Measurements from ENCODE around the gene DCTN3. TPM values are rescaled to one million over a fixed set of nuclear protein-coding genes. Genes with fewer than 3 reads are reported as not detected.

Gene DCTN3
- polyA plus RNA-seq, 3 donors, result 120 to 174 (median 143) TPM

GRCh38 chr9:34664281-34665066 is 44.2 kb upstream of the DCTN3 start:
- 7% methylated on average over 14 of the region's 18 CpGs for WGBS (ENCODE audit: insufficient coverage)
- Mint-ChIP-seq H3K4me1 (peaks cover 26% of the 10 kb centered on the region), H3K27me3 (ENCODE audit: low read depth in 3 of 3) (peaks cover 0 to 3% (median 3%) of the 10 kb centered on the region in 3 donors), H3K36me3 (peaks cover 18 to 22% of the 10 kb centered on the region in 2 donors), H3K9me3 (peaks cover 4 to 11% (median 9%) of the 10 kb centered on the region in 7 donors), H3K4me3 (peak overlapping the region; percentile 82 to 91), H3K27ac (peak overlapping the region; percentile 74 to 99 (median 91))
- Histone ChIP-seq H3K27me3 (ENCODE audit: control insufficient read depth in 2 of 2, insufficient read depth in 2 of 2, low read length in 2 of 2) (no peaks in the 10 kb centered on the region), H3K4me2 (replicated peaks; ENCODE audit: extremely low read depth, low read length, poor library complexity, severe bottlenecking) (peak overlapping the region; percentile 94), H3K36me3 (replicated peaks in 1 of 2; ENCODE audit: control insufficient read depth in 1 of 2, insufficient read depth in 2 of 2, low read length in 2 of 2) (peaks cover 0 to 8% of the 10 kb centered on the region in 2 donors), H3K79me2 (ENCODE audit: insufficient read depth, low read length) (peaks cover 20% of the 10 kb centered on the region), H4K20me1 (ENCODE audit: insufficient read depth, low read length) (no peaks in the 10 kb centered on the region), H3K4me3 (replicated peaks in 1 of 3; ENCODE audit: low read depth in 2 of 3, low read length in 3 of 3) (peak overlapping the region; percentile 64 to 87 (median 71)), H3K4me1 (ENCODE audit: control insufficient read depth in 1 of 2, insufficient read depth in 2 of 2, low read length in 2 of 2) (peaks cover 16 to 19% of the 10 kb centered on the region in 2 donors), H3K9ac (ENCODE audit: insufficient read depth, low read length, poor library complexity, severe bottlenecking) (peak overlapping the region; percentile 57), H3K27ac (ENCODE audit: low read depth in 1 of 2, low read length in 2 of 2) (peak overlapping the region; percentile 26 to 49), H3K9me3 (replicated peaks in 1 of 2; ENCODE audit: control insufficient read depth in 1 of 2, insufficient read depth in 1 of 2, low read length in 2 of 2) (peaks cover 2 to 4% of the 10 kb centered on the region in 2 donors), H2AFZ (ENCODE audit: insufficient read depth, low read depth, low read length, poor library complexity, severe bottlenecking) (peak overlapping the region; percentile 94)
- intact Hi-C loops (cut with micrococcal nuclease), result loop anchor here (10.0 kb wide), 2 partner anchors 320 to 450 kb away; partner anchors contain the start of genes ATOSB (in 1 of the 2) and DNAJB5 (in 1 of the 2)
- DNase-seq, result peak; percentile 69 to 75 (median 74)
- peak; percentile 88 for TF ChIP-seq CTCF (IDR thresholded peaks at IDR 0.05)

- Histone ChIP-seq H2AFZ (ENCODE audit: insufficient read depth, low read depth, low read length, poor library complexity, severe bottlenecking) (no peak overlapping the region), H3K4me3 (replicated peaks in 1 of 3; ENCODE audit: low read depth in 2 of 3, low read length in 3 of 3) (no peak overlapping the region), H3K4me1 (ENCODE audit: control insufficient read depth in 1 of 2, insufficient read depth in 2 of 2, low read length in 2 of 2) (peaks cover 16 to 19% of the 10 kb centered on the region in 2 donors), H3K9ac (ENCODE audit: insufficient read depth, low read length, poor library complexity, severe bottlenecking) (no peak overlapping the region), H3K79me2 (ENCODE audit: insufficient read depth, low read length) (peaks cover 20% of the 10 kb centered on the region), H3K9me3 (replicated peaks in 1 of 2; ENCODE audit: control insufficient read depth in 1 of 2, insufficient read depth in 1 of 2, low read length in 2 of 2) (no peaks in the 10 kb centered on the region), H4K20me1 (ENCODE audit: insufficient read depth, low read length) (no peaks in the 10 kb centered on the region), H3K36me3 (replicated peaks in 1 of 2; ENCODE audit: control insufficient read depth in 1 of 2, insufficient read depth in 2 of 2, low read length in 2 of 2) (no peaks in the 10 kb centered on the region), H3K4me2 (replicated peaks; ENCODE audit: extremely low read depth, low read length, poor library complexity, severe bottlenecking) (no peak overlapping the region), H3K27me3 (ENCODE audit: control insufficient read depth in 2 of 2, insufficient read depth in 2 of 2, low read length in 2 of 2) (no peaks in the 10 kb centered on the region), H3K27ac (ENCODE audit: low read depth in 1 of 2, low read length in 2 of 2) (no peak overlapping the region)
- TF ChIP-seq CTCF (IDR thresholded peaks at IDR 0.05), result no peak
- peaks cover 0 to 3% (median 2%) of the 10 kb centered on the region in 7 donors for H3K9me3 Mint-ChIP-seq
- intact Hi-C loops (cut with micrococcal nuclease), result loop anchor here (10.0 kb wide), 2 partner anchors 322 to 452 kb away; partner anchors contain the start of genes ATOSB (in 1 of the 2) and DNAJB5 (in 1 of the 2)
- H3K4me3 Mint-ChIP-seq, result no peak overlapping the region
- no peak overlapping the region for H3K27ac Mint-ChIP-seq
- H3K27me3 Mint-ChIP-seq (ENCODE audit: low read depth in 3 of 3), result peaks cover 0 to 3% (median 3%) of the 10 kb centered on the region in 3 donors
- peaks cover 7 to 10% of the 10 kb centered on the region in 2 donors for H3K36me3 Mint-ChIP-seq
- peaks cover 26% of the 10 kb centered on the region for H3K4me1 Mint-ChIP-seq
- DNase-seq, result no peak
These were observed 43.0 kb upstream of the DCTN3 start for GRCh38 chr9:34663303-34663605.

All from CD14-positive monocyte (primary cell).